IPS-20b (cell line): Measurements from ENCODE around the gene TBC1D20.
"Not testable (repeated sequence)": the region's sequence is repeated elsewhere in the genome, so short reads cannot be mapped to it uniquely, and the experiment has no call there.

Experiments
- H3K27ac ChIP-seq: one replicate; pipeline ENCODE4 v1.5.1; 2013; ENCODE audit warnings: low read length
- H3K27me3 ChIP-seq: 2 replicates; pipeline ENCODE4 v1.6.1; 2013; ENCODE audit warnings: mild to moderate bottlenecking, low read length, inconsistent platforms; ENCODE audit not compliant: insufficient read depth
- H3K36me3 ChIP-seq: 2 replicates; pipeline ENCODE4 v1.6.1; 2013; ENCODE audit warnings: low read depth, mild to moderate bottlenecking, inconsistent platforms, low read length, moderate library complexity; ENCODE audit not compliant: insufficient read depth
- H3K4me1 ChIP-seq: 2 replicates; pipeline ENCODE4 v1.6.1; 2013; ENCODE audit warnings: mild to moderate bottlenecking, control low read depth, inconsistent platforms, low read length, moderate library complexity; ENCODE audit not compliant: insufficient read depth
- H3K4me3 ChIP-seq: 2 replicates; pipeline ENCODE4 v1.5.1; 2013; ENCODE audit warnings: mild to moderate bottlenecking, low read length, inconsistent platforms
- H3K9ac ChIP-seq: 2 replicates; pipeline ENCODE4 v1.6.1; 2013; ENCODE audit warnings: low read depth, mild to moderate bottlenecking, inconsistent platforms, low read length, moderate library complexity
- H3K9me3 ChIP-seq: 2 replicates; pipeline ENCODE4 v1.6.1; 2013; ENCODE audit warnings: mild to moderate bottlenecking, low read depth, low read length, inconsistent platforms; ENCODE audit not compliant: insufficient read depth

Gene TBC1D20

GRCh38 chr20:400454-401275 lies 61.7 kb downstream of the TBC1D20 start:
- no peaks in the 10 kb centered on the region for H3K9me3 ChIP-seq
- H3K27me3 ChIP-seq, result no peaks in the 10 kb centered on the region
- no peak overlapping the region for H3K9ac ChIP-seq
- peaks cover 8% of the 10 kb centered on the region for H3K4me1 ChIP-seq
- H3K27ac ChIP-seq, result no peak overlapping the region
- peaks cover 11% of the 10 kb centered on the region; the same call in 1 of the 2 replicates for H3K36me3 ChIP-seq
- H3K4me3 ChIP-seq, result no peak overlapping the region

DNA sequence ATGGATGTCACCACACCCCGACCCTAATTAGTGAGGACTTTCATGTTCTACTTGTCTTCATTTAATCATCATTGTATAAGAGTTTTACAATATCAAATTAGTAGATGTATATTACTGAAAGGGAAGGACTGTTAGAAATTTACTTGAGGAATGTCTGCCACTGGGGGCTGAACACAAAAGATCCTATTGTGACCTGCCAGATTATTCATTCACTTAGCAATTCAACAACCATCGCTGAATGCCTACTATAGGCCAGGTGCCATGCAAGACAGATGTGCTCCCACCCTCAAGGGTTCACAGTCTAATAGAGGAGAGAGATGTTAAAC lies 62.2 kb downstream of the TBC1D20 start:
- Histone ChIP-seq H3K9ac (no peak overlapping the region), H3K9me3 (no peaks in the 10 kb centered on the region), H3K4me1 (peaks cover 8% of the 10 kb centered on the region), H3K27ac (no peak overlapping the region), H3K4me3 (no peak overlapping the region), H3K27me3 (no peaks in the 10 kb centered on the region), H3K36me3 (peaks cover 13% of the 10 kb centered on the region; the same call in 1 of the 2 replicates)

DNA sequence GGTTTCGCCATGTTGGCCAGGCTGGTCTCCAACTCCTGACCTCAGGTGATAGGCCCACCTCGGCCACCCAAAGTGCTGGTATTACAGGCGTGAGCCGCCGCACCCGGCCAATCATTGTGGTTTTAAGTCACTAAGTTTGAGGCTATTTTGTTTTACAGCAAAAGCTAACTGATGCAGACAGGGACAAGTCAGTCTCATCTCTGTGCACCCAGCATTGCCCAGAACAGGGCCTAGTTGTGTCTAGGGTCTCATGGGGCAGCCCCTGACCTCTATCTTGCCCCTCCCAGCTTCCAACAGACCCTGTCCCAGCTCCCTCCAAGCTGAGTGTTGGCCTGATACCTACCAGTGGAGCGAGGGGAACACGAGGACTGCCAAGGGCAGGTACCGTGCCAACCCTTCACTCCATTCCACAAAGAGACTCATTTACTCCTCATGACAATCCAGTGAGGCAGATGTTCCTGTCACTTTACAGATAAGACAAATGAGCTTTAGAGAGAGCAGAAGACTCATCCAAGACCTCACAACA lies 63.1 kb downstream of the TBC1D20 start:
- Histone ChIP-seq H3K27me3 (no peaks in the 10 kb centered on the region), H3K9me3 (no peaks in the 10 kb centered on the region), H3K36me3 (peaks cover 13% of the 10 kb centered on the region; the same call in 1 of the 2 replicates), H3K27ac (no peak overlapping the region), H3K9ac (no peak overlapping the region), H3K4me1 (peaks cover 8% of the 10 kb centered on the region), H3K4me3 (no peak overlapping the region)

DNA sequence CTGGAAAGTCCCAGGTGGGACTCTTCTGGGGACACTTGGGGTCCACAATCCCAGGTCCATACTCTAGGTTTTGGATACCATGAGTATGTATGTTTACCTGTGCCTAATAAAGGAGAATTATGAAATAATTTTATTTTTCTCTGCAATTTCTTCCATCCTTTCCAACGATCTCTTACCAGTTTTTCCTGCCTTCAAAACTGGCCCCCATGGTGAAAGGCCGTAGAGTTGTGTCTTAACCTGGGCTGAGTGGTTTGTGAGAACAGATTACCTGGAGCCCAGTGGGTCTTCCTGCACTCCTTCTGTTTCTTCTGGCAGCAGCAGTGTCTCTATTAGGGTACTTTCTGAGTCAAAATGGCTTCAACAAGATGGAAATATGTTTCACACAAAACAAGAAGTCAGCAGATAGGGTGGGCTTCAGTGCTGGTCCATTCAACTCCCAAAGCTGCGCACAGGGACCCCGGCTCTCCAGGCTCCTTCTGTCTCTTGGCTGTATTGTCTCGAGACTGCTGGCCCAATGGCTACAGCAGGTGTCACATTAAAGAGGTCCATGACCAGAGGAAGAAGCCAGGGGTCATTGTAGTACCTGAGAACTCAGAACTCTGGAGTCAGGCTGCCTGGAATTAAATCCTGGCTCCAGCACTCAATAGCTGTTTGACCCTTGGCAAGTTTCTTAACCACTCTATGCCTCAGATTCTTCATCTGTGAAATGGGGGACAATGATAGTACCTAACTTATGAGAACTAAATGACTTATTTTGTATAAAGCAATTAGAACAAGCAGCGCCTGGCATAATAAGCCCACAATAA lies 64.7 kb downstream of the TBC1D20 start:
- no peak overlapping the region for H3K27ac ChIP-seq
- H3K4me3 ChIP-seq, result no peak overlapping the region
- H3K27me3 ChIP-seq, result no peaks in the 10 kb centered on the region
- no peaks in the 10 kb centered on the region for H3K9me3 ChIP-seq
- no peak overlapping the region for H3K9ac ChIP-seq
- peaks cover 18% of the 10 kb centered on the region for H3K36me3 ChIP-seq
- peaks cover 8% of the 10 kb centered on the region for H3K4me1 ChIP-seq

DNA sequence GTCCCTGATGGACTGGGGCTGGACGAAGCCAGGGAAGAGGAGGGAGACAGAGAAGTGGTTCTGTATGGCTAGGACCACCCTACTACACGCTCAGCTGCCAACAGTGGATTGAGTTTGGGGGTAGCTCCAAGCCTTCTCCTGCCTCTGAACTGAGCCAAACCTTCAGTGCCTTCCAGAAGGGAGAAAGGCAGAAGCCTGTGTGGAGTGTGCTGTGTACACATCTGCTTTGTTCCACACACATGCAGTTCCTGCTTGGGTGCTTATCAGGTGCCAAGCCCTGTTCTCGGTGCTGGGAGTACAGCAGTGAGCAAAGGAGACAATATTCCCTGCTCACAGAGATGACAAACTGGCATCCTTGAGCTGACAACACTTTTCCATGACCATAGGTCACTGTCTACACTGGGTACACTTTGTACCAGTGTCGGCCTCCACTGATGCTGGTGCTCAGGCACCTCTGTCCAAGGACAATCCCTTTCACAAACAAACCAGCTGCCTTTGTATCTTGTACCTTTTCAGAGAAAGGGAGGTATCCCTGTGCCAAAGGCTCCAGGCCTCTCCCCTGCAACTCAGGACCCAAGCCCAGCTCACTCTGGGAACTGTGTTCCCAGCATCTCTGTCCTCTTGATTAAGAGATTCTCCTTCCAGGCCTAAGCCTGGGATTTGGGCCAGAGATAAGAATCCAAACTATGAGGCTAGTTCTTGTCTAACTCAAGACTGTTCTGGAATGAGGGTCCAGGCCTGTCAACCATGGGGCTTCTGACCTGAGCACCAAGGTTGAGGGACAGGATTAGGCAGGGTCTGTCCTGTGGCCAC lies 65.5 kb downstream of the TBC1D20 start:
- no peaks in the 10 kb centered on the region for H3K27me3 ChIP-seq
- peaks cover 8% of the 10 kb centered on the region for H3K4me1 ChIP-seq
- H3K9ac ChIP-seq, result no peak overlapping the region
- H3K36me3 ChIP-seq, result peaks cover 18% of the 10 kb centered on the region
- H3K4me3 ChIP-seq, result no peak overlapping the region
- H3K9me3 ChIP-seq, result no peaks in the 10 kb centered on the region
- no peak overlapping the region for H3K27ac ChIP-seq

DNA sequence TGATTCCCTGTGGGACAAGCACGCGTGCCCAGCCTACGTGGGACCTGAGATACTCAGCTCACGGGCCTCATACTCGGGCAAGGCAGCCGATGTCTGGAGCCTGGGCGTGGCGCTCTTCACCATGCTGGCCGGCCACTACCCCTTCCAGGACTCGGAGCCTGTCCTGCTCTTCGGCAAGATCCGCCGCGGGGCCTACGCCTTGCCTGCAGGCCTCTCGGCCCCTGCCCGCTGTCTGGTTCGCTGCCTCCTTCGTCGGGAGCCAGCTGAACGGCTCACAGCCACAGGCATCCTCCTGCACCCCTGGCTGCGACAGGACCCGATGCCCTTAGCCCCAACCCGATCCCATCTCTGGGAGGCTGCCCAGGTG lies 66.1 kb downstream of the TBC1D20 start:
- H3K9ac ChIP-seq, result no peak overlapping the region
- H3K9me3 ChIP-seq, result no peaks in the 10 kb centered on the region
- H3K27me3 ChIP-seq, result no peaks in the 10 kb centered on the region
- no peak overlapping the region for H3K27ac ChIP-seq
- H3K4me1 ChIP-seq, result peaks cover 8% of the 10 kb centered on the region
- H3K4me3 ChIP-seq, result no peak overlapping the region
- H3K36me3 ChIP-seq, result peaks cover 21% of the 10 kb centered on the region

DNA sequence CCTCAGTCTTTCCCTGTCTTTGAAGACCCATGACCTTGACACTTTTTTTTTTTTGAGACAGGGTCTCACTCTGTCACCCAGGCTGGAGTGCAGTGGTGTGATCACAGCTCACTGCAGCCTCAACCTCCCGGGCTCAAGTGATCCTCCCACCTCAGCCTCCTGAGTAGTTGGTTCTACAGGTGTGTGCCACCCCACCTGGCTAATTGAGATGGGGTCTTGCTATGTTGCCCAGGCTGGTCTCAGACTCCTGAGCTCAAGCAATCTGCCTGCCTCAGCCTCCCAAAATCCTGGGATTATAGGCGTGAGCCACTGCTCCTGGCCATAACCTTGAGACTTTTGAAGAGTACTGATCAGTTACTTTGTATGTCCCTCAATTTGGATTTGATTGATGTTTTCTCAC lies 69.0 kb downstream of the TBC1D20 start:
- not testable (repeated sequence) for H3K4me1 ChIP-seq, H3K27ac ChIP-seq, H3K27me3 ChIP-seq, H3K9me3 ChIP-seq, H3K9ac ChIP-seq, H3K4me3 ChIP-seq
- H3K36me3 ChIP-seq, result peaks cover 26% of the 10 kb centered on the region

DNA sequence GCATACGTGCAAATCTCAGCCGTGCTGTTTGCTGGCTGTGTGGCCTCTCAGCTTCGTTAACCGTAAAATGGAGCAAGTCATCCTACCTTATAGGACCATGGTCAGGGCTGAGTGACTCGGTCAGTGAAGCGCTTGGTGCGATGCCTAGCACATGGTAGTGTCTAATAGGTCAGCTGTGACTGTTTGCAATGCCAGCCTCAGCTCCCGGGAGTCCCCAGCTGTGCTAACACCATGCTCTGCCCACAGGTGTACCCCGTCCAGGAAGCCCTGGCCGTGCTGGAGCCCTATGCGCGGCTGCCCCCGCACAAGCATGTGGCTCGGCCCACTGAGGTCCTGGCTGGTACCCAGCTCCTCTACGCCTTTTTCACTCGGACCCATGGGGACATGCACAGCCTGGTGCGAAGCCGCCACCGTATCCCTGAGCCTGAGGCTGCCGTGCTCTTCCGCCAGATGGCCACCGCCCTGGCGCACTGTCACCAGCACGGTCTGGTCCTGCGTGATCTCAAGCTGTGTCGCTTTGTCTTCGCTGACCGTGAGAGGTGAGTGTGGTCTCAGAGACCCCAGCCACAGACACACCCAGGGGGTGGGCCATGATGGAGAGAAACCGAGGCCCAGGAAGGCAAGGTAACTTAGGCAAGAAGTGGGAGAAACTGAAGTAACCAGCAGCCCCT lies 71.2 kb downstream of the TBC1D20 start:
- peaks cover 16% of the 10 kb centered on the region for H3K36me3 ChIP-seq
- H3K4me1 ChIP-seq, result no peaks in the 10 kb centered on the region
- H3K4me3 ChIP-seq, result no peak overlapping the region
- H3K27ac ChIP-seq, result no peak overlapping the region
- H3K9me3 ChIP-seq, result no peaks in the 10 kb centered on the region
- H3K27me3 ChIP-seq, result no peaks in the 10 kb centered on the region
- no peak overlapping the region for H3K9ac ChIP-seq

GRCh38 chr20:389220-389619 lies 73.1 kb downstream of the TBC1D20 start:
- H3K36me3 ChIP-seq, result peaks cover 13% of the 10 kb centered on the region
- H3K27ac ChIP-seq, result no peak overlapping the region
- no peak overlapping the region for H3K4me3 ChIP-seq
- no peaks in the 10 kb centered on the region for H3K27me3 ChIP-seq
- H3K9me3 ChIP-seq, result no peaks in the 10 kb centered on the region
- no peaks in the 10 kb centered on the region for H3K4me1 ChIP-seq
- H3K9ac ChIP-seq, result no peak overlapping the region

DNA sequence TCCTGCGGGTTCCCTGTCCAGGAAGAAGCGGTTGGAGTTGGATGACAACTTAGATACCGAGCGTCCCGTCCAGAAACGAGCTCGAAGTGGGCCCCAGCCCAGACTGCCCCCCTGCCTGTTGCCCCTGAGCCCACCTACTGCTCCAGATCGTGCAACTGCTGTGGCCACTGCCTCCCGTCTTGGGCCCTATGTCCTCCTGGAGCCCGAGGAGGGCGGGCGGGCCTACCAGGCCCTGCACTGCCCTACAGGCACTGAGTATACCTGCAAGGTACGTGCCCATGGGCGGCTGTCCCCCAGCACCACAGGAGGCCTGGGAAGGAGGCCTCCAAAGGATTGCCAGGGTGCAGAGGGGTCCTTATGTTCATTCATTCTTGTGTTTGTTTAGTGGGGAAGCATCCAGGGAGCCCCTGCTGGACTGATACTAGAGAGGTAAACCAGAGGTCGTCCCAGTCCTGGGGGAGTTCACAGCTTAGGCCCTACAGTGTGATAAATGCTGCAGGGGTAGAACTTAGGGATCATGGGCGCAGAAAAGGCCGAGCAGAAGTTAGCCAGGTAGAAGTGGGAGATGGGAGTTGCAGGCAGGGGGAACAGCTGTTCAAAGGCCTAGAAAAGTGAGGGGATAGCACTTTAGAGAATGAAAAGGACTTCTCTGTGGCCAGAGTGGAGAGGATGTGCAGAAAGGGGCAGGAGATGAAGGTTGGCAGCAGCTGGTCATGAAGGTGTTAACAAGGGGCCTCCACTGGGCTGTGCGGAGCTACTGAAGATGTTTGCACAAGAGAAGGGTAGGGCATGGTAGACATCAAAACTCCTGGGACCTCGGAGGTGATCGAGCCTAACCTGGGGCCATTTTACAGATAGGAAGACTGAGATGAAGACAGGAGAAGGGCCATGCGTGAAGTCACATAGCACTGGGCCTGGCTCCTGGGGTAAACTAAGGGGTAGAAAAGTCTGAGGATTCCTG lies 74.0 kb downstream of the TBC1D20 start:
- Histone ChIP-seq H3K27ac (no peak overlapping the region), H3K4me1 (no peaks in the 10 kb centered on the region), H3K4me3 (no peak overlapping the region), H3K9me3 (no peaks in the 10 kb centered on the region), H3K9ac (no peak overlapping the region), H3K27me3 (peaks cover 6% of the 10 kb centered on the region; the same call in 1 of the 2 replicates), H3K36me3 (peaks cover 8% of the 10 kb centered on the region; the same call in 1 of the 2 replicates)
